HG03558 (cell line): ENCODE data around the gene PRIM2.
"Not testable (repeated sequence)": the region's sequence is repeated elsewhere in the genome, so short reads cannot be mapped to it uniquely, and the experiment has no call there.

ENCODE experiments used
- ATAC-seq: cut with Tn5 transposase; IDR thresholded peaks from one replicate; pipeline ENCODE4 v1.9.1; 2021; ENCODE audit warnings: moderate number of reproducible peaks; ENCODE audit not compliant: unreplicated experiment; ENCODE audit errors: extremely low read depth

The PRIM2 gene

GRCh38 chr6:57307850-57308249, 9.6 kb upstream of the PRIM2 start:
- no peak for ATAC-seq

DNA sequence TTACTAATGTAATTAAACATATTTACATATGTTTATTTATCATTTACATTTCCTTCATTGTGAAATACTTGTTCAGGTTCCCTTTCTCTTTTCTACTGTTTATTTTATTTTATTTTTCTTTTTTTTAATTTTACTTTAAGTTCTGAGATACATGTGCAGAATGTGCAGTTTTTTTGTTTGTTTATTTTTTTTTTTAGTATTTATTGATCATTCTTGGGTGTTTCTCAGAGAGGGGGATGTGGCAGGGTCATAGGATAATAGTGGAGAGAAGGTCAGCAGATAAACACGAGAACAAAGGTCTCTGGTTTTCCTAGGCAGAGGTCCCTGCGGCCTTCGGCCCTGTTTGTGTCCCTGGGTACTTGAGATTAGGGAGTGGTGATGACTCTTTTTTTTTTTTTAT, 8.7 kb upstream of the PRIM2 start:
- ATAC-seq, result not testable (repeated sequence)

GRCh38 chr6:57310095-57310816, 7.2 kb upstream of the PRIM2 start:
- ATAC-seq, result not testable (repeated sequence)

DNA sequence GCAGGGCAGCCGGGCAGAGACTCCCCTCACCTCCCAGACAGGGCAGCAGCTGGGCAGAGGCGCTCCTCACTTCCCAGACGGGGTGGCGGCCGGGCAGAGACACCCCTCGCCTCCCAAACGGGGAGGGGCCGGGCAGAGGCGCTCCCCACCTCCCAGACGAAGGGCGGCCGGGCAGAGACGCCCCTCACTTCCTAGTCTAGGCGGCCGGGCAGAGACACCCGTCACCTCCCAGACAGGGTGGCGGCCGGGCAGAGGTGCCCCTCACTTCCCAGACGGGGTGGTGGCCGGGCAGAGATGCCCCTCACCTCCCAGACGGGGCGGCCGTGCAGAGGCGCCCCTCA, 6.6 kb upstream of the PRIM2 start:
- ATAC-seq, result no peak

GRCh38 chr6:57311300-57312003, 6.0 kb upstream of the PRIM2 start:
- not testable (repeated sequence) for ATAC-seq

GRCh38 chr6:57312004-57312345, 5.5 kb upstream of the PRIM2 start:
- no peak for ATAC-seq

- no peak for ATAC-seq
Measured at GRCh38 chr6:57313009-57313408, 4.4 kb upstream of the PRIM2 start.

- ATAC-seq, result no peak
Measured at GRCh38 chr6:57313711-57314471, 3.5 kb upstream of the PRIM2 start.

- no peak for ATAC-seq
Measured at GRCh38 chr6:57315111-57315510, 2.3 kb upstream of the PRIM2 start.

- no peak for ATAC-seq
Measured at GRCh38 chr6:57315851-57316250, 1.6 kb upstream of the PRIM2 start.

- ATAC-seq, result peak; percentile 84
Measured at GRCh38 chr6:57316581-57317059, 810 bp upstream of the PRIM2 start.

DNA sequence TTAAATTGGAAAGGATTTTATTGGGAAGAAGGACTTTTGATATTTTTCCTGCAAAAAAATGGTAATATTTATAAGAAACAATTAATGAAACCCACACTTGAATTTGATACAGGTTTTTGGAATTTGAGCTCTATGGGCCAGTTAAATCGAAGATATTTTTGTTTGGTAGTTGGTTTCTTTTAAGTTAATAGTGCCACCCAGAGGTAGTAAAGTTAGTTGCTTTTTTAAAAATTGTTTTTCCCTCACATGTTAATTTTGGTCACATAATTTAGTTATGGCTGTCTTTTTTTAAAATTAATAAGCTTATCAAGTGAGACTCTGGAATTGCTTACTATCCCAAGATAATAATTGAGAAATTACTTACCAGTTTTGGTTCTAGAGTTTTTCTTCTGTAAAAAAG, 7.1 kb downstream of the PRIM2 start:
- ATAC-seq, result no peak

GRCh38 chr6:57327311-57327710, 9.9 kb downstream of the PRIM2 start:
- no peak for ATAC-seq

DNA sequence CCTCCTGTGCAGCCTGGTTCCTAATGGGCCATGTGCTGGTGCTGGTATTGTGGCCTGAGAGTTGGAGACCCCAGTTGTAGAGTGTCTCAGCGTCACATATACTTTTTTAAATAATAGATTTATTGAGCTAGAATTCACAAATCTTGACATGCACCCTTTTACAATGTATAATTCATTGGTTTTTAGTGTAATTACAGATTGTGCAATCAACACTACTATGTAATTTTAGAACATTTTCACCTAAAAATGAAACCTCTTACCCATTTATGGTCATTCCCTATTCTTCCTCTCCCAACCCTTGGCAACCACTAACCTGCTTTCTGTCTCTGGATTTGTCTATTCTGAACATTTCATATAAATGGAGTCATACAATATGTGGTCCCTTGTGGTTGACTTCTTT, 10.6 kb downstream of the PRIM2 start:
- no peak for ATAC-seq

- no peak for ATAC-seq
Measured at GRCh38 chr6:57329933-57330332, 12.5 kb downstream of the PRIM2 start.

DNA sequence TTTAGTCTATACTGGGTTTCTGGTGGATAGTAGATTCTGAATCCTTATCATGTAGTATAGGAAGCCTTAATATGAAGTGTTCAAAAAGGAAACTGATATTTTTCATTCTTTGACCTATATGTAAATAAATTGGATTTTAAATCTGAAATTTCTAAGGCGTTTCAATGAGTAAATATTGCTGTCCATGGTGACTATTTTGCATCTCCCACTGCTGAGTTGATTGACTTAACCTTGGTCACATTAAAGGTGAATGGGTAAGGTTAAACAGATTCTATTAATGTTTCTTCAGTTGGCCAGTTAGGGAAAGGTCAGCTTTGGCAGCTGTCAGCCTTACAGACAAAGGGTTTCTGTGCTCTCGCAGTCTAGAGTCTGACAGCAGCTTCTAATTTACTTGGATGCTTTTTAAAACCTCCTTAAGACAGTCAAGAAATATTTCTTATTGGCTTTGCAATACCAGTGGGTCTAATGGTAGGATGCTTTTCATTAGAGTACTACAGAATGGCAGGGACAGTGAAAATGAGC, 24.8 kb downstream of the PRIM2 start:
- ATAC-seq, result no peak

GRCh38 chr6:57343342-57343741, 25.9 kb downstream of the PRIM2 start:
- ATAC-seq, result not testable (repeated sequence)

DNA sequence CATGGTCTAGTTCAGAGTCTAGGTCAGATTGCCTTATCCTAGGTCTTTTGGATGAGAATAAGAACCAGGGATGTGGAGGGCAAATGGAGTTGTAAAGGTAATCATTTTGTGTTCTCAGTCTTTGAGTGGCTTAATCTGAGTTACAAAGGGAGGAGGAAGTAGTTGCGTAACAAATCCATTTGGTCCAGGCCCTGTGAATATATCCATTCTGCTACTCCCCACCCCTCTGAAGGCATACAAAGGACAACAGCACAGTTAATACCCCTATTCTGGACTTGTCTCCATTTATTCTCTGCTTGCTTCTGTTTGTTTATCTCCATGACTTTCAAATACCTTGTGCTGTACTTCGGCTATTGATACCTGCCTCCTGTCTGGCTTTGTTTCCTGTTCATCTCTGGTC, 29.3 kb downstream of the PRIM2 start:
- ATAC-seq, result not testable (repeated sequence)

- not testable (repeated sequence) for ATAC-seq
Measured at GRCh38 chr6:57347597-57347996, 30.2 kb downstream of the PRIM2 start.

GRCh38 chr6:57350443-57350842, 33.0 kb downstream of the PRIM2 start:
- not testable (repeated sequence) for ATAC-seq

- not testable (repeated sequence) for ATAC-seq
Measured at GRCh38 chr6:57352596-57352995, 35.2 kb downstream of the PRIM2 start.
